ENCODE data around the gene ARVCF. TPM values are rescaled to one million over a fixed set of nuclear protein-coding genes. Genes with fewer than 3 reads are reported as not detected.

ARVCF gene
- polyA plus RNA-seq, 1 donor, result 18.3 TPM

DNA sequence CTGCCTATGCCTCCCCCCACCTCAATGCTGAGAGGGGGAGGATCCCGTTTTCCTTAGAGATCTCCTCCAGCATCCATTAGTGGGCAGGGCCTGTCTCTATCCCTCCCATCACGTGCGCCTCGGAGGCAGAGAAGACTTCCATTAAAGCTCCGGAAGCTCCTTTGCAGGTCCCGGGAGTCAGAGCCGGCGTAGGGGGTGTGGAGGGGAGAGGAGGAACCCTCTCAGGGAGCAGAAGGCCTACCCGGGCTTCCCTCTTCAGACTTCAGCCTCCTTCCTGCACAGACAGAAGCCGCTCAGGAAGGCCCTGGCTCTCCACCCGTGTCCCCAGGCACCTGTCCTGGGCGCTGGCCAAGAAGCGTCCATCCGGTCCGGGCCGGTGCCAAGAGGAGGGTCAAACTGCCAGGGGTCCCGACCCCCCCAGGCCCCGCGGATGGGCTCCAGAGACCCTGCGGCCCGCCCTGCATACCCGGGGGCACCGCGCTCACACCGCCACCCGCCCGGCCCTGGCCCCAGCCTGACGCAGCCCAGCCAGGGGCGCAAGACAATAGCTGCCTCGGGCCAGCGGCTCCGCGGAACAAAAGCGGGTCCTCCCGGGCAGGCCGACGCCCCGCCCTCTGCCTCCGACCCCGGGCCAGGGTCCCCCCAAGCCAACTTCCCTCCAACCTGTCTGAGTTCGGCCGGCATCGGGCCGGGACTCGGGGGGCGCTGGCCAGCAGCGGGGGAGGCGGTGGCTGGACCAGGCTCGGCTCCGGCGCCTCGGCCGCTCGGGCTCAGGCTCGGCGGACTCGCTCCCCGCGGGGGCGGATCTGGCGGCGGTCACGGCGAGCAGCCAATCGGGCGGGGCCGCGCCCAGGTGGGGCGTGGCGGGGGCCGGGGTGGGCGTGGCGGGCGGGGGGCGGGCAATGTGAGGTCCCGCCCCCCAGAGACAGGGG lies 29.9 kb downstream of the ARVCF start:
- peak; percentile 68 for DNase-seq

DNA sequence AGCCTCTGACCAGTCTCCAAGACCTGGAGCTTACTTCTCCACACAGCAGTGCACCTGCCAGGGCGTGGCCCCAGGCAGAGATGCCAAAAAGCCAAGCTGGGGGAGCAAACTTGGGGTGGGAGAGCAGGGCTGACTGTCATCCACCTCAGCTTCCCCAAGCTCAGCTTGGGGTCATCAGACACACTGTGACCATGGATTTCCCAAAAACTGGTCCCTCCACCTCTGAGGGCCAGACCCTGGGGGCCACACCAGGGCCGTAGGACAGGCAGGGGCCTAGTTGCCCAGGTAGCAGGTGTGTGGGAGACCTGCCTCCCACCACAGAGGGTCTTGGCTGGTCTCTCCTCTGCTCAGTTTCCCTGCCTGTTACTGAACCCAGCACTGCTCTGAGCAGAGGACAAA lies 30.6 kb downstream of the ARVCF start:
- DNase-seq, result no peak

DNA sequence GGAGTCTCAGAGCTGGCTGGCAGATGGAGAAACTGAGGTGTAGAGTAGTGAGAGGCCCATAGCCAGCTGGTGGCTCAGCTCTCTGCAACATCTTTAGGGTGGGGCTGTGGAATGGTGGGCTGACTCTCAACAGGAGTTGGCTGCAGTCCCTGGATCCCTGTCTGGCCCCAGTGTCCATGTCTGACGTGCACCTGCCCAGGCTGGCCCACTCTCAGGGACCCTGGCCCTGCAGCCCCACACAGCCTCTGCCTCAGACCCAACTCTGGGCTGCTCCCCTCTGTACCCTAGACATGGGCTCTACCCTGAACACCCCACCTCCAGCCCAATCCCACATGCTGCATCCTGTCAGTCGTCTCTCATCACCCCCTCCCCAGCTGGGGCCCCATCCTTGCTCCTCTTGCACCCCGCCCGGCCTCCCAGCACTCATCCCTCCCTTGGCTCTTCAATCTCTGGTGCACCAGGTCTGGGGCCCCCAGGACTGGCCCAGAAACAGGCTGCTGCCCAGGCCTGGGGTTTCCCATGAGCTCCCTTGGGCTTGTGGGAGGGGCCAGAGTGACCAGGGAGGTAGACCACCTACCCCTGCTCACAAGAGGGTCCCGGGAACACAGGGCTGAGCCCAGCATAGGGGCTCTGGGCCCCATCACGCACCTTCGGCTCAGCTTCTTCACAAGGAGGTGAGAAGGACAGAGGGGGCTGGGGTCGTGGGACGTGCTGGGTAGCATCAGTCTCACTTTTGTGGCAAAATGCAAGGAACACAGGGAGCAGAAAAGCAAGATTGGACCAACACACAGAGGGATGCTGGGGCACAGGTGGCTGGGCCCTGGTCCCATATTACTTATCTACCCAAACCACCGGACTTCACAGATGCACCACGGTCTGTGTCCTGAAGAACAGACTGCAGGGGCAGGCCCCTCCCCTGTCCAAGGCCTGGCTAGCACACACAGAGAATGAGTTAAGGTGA lies 31.5 kb downstream of the ARVCF start:
- no peak for DNase-seq

DNA sequence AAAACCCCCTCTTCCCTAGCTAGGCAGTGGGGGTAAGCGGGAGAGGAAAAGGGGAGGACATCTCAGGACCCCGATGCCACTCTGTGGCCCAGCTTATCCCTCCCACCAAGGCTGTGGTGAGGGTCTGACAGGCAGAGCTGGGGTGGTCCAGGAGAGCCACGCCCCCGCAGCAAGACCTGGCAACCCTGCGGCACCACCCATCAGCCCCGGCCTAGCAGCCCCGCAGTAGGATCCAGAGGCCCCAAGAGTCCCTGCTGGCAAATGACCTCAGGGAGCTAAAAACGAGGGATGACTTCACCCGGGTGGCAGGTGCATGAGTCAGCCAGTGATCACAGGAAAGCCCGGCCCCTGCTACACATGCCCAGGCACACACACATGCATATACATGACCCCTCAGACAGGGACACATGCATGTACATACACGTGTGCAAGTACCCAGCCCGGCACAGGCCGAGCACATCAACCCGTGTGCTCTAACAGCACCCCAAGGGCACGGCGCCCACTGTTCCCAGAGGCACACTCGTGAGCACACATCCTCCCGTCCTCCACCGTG lies 32.3 kb downstream of the ARVCF start:
- DNase-seq, result no peak

DNA sequence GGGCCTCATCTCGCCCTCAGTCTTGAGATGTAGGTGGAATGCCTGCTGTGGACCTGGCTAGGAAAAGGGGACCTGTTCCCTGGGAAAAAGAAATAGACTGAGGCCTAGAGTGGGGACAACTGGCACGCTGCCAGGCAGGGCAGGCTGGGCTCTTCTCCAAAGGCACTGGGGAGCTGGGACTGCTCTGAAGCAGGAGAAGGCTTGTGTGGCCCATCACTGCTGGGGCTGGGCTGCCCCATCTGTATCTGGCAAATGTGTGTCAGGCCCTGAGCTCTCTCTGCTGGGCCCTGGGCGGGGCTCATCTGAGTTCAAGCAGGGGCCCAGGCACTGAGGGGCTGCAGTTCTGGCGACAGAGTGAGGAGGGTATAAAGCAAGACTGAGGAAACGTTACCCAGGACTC lies 32.9 kb downstream of the ARVCF start:
- no peak for DNase-seq

DNA sequence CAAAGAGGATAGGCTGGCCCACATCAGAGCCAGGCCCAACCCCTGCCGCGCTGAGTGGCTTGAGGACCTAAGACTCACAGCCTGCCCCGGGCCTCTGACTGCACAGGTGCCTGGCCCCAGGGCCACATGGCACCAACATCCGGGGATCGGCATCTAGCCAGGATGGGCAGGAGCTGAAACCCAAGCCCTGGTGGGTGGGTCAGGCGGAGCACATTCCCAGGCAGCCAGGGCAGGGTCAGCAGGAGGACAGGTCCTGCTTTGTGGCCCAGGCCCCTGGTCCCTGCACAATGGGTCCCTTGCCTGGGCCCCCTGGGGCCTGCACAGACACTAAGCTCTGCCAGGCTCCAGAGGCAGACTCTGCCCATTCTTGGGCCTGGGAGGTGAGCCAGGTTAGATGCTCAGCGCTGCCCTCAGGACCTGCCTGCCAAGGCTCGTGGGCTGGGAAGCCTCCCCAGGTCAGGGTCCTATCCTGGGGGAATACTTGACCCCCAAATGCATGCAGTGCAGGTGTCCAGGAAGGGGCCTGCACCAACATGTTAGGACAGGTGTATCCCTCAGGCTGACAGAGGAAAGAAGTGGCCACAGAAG lies 33.5 kb downstream of the ARVCF start:
- no peak for DNase-seq

DNA sequence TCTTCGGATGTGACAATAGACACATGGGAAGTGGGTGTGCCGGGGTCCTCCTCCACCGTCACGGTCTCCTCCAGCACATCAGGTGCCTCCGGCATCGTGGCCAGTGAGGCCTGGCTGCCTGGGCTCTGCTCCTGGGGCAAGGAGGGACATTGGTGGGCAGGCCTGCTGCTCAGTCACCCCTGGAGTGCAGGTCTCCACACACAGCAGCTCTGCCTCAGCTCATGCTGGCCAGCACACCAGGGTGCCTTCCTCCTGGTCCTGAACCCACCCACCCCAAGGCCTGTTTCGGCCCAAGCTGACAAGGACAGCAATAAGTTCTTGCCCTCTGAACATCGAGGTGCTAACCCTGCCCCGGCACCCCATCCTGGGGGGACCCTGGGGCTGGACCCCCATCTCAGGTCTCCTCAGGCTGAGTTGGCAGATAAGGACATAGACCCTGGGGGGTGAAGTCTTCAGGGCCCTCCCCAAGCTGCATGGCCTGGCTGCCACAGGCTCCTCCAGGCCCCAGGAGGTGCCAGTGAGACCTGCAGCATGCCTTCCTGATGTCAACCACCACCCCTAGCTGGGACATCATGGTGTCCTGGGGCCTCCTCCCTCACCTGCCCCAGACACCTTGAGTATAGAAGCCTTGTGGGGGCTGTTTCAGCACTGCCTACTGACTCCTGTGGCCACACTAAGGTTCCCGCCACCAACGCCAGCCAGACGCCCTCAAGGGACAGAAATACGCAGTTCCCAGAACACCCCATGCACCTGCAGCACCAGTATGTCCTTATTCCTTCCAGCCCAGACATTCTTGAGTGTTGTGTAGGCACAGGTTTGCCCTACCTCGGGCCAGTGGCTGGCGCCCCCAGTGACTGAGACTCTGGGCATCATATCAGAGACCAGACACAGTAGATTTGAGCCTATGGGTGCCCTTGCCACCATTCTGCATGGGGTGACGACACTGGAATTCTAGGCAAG lies 34.4 kb downstream of the ARVCF start:
- DNase-seq, result no peak

DNA sequence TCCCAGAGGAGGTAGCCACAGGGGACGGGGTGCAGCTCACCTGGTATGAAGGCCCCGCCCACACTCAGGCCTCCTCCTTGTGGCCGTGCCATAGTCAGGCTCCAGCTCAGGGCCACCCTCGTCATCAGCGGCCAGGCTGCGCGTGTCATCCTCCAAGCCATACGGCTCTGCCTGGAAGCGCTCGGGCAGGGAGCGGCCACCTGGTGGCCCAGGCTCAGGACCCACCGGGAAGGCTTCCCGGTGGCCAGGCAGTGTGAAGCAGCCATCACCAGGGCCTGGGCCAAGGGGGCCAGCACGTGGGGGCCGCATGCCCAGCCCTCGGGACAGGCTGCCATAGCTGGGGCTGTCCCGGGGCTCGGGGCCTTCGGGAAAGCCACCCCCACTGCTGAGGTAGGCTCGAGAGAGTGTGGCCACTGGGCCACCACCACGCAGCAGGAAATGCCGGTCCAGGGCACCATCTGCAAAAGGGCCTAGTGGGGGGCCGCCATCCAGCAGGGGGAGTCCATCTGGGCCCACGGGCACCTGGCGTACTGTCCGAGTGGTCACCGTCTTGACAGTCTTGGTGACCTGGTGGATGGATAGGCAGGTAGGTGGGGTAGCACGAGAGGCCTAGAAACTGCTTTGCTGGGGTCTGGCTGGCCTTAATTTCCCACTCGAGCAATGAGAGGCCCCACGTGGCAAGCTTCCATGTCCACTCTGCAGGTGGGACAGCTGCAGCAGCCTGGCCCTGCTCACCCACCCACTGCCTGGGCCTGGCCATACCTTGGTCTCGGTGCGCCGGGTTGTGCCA lies 35.3 kb downstream of the ARVCF start:
- no peak for DNase-seq

DNA sequence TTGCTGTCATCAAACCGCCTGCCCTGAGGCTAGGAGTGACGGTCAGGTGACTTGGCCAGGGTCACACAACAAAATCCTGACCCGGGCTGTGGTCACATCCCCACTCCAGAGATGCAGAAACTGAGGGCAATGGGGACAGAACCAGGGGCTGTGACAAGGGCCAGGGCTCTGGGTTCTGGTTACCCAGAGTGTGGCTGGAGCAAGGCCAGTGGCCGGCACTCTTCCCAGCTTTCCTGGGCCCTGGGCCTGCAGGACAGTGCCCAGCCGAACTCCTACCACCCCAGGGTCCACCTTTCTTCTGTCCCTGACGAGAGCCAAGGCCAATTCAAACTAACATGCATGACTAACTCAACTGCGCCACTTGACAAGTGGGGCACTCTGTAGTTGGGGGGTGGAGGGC lies 35.9 kb downstream of the ARVCF start:
- no peak for DNase-seq

DNA sequence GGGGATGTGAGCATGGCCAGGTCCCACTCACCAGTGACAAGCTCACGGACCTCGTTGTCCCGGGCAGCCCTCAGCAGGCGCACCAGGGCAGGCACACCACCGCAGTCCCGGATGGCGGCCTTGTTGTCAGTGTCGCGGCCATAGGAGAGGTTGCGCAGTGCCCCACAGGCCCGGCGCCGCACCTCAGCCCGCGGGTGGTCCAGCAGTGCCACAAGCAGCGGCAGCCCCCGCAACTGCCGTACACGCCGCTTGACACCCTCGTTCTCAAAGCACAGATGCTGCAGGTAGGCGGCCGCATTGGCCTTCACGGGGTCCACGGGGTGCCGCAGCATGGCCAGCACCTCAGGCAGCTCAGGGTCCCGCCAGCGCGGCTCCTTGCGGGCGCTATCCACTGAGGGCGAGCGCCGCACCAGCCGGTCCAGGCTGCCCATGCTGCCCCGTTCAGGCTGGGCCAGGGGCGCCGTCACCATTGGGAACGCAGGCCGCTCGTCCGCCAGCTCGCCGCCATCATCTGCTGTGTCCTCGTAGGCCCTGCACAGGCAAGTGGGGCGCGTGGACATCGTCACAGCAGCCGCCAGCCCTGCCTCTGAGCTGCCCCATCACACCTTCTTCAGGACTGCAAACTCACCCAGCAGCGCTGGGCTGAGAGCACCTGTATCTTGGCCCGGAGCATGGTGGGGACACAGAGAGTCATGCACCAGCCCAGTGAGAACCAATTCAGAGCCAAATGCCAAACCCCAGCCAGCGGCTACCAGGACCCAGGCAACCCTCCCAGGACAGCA lies 36.7 kb downstream of the ARVCF start:
- DNase-seq, result no peak

DNA sequence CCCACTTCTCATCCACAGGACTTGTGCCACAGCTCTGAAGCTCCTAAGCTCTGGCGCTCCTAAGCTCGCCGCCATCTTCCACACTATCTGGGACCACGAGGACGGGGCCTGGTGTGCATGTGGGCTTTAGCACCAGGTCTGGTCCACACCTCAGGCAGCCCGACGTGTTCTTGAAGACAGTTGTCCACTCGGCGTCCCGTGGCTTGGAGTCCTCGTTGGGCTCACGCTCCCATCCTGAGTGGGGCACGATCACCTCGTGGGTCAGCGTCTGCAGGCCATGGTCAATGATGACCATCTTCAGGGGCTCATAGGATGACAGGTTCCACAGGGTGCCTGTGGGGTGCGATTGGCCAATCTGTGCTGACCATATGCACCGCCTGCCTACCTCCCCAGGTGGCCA lies 37.9 kb downstream of the ARVCF start:
- no peak for DNase-seq

DNA sequence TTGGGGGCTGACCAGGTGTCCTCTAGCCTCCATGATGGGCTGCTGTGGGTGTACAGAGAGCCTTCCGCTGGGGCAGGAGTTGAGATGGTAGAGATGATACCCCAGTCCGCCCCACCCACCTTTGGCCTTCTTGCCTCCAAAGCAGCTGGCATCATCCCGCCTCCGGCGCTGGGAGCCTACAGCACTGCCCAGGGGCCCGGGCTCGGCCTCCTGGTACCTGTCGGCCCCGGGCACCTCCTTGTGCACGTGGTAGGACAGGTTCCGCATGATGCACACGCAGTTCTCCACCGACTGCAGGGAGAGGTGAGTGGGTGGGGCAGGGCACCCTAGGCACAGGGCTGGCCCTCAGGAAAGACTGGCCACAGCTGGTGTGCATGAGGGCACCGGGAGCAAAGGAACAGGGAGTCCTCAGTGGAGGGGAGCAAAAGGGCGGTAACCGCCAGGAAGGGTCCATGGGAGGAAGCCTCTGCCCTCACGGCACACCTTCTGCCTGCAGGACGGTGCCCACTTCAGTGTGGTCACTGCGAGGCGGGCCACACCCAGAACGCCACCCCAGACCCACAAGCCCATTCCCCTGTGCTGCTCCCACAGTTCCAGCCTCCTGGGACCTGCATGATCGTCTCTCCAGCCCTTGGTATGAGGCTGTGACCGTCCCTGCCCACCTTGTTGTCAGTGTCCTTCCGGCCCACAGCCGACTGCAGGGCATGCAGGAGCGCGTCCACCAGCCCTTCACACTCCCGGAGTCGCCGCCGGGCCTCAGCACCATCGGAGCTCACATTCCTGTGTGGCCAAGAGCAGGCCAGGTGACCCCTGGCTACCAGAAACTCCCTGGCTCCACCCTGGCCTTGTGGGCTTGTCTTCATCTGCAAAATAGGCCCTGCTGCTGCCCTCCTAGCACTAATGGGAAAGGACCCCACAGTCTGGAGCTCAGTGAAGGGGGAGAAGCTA lies 39.1 kb downstream of the ARVCF start:
- no peak for DNase-seq

DNA sequence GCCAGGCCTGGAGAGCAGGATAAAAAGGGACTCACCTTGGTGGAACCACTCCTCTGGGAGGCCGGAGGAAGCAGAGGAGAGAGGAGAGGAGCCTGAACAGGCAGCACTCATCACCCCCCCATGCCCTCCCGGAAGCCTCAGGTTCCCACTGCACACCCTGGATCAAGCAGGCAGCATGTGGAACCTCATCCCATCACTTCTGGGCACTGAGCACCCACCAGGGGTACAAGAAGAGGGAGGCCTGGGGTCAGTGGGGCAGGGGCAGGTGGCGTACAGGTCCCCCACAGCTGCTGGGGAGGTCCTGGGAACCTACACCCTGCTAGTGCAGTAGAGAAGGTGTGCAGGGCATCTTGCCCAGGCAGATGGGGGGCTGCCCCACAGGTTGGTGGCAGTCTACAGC lies 40.0 kb downstream of the ARVCF start:
- DNase-seq, result no peak

DNA sequence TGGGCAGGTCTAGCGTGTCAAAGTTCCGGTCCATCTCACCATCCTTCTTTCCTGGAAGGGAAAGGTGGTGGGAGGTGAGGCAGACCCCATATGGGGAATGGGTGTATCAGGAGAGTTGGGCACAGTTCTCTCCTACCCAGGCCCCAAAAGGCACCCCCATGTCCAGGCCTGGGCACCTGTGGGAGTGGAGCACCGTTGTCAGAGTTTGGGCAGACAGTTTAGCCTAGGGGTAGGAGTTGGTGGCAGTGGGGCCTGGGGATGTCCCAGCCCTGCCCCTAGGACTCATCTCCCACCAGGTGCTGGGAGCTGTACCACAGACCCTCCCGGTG lies 41.0 kb downstream of the ARVCF start:
- DNase-seq, result no peak

DNA sequence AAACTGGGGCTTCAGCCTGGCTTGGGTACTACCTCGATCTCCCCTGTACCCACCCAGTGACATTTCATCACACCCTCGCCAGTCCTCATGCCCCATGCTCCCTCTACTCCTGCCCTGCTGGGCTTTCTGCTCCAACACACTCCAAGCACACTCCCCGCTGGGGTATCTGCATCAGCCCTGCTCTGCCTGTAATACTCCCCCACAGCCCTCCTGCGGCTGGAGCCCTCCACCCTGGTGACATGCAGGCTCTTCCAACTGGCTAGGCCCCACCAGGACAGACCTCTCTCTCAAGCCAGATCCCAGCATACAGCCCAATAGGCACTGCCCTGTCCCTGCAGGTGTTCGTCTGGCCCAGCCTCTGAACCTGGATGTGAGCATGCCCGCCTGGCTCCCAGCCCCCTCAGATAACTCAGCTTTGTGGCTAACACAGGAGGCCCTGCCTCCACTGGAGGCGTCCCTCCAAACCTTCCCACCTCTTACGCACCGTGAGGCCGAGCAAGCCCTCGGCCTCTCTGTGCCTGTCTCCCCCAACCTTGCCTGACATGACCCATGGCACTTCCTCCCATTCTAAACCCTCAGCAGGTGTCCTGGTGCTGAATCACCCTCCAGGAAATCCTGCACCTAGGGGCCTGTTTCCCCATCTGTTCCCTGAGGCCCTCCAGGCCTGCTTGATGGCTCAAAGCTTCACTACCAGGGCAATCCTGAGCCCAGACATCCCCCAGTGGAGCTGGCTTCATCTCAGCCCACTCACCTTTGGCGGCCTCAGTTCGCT lies 41.5 kb downstream of the ARVCF start:
- DNase-seq, result no peak

DNA sequence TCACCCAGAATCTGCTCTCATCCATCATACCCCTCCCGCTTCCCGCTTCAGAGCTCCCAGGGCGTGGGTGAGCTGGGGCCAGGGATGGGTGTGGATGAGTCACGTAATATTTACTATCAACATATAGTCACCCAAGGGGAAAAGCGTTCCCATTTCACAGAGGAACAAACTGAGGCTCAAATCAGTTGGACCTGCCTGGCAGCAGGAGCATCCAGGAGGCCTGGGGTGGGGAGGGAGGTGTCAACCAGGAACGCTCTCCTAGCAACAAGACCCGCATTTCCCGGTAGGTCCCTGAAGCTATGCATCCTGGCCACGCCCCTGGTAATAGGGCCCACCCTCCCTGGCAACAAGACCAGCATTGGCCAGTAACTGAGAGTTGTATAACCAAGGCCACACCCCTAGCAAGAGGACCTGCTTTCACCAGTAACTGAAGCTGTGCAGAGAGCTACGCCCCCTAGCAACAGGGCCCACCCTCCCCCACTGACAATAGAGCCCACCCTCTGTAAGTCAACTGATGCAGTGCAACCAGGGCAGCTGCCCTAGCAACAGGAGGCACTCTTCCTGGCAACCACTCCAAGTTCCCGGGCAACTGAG lies 42.3 kb downstream of the ARVCF start:
- DNase-seq, result peak; percentile 76

Data from left kidney (tissue), 2 donors.